Natural killer cell (primary cell): ENCODE measurements around the gene PIP5K1B. TPM values are rescaled to one million over a fixed set of nuclear protein-coding genes. Genes with fewer than 3 reads are reported as not detected.

ENCODE experiments used
- ATAC-seq, 3 donors: fragments of 150-1000 bp in 2 of 3; fragments of 200-7000 bp in 1 of 3; cut with Tn5 transposase; 1 replicate in 1 of 3; 2 replicates in 2 of 3; pipeline ENCODE4 v1.10.0; 2021; ENCODE audit warnings: mild to moderate bottlenecking in 2 of 3, moderate library complexity in 2 of 3
- DNase-seq, 2 donors: peaks; one replicate each; pipeline versions ENCODE4 v3.0.0 to v3.0.0-alpha.2; 2013 to 2021; ENCODE audit warnings: mixed read lengths in 1 of 2
- H3K27ac ChIP-seq: one replicate; pipeline ENCODE4 v1.5.1; 2013; ENCODE audit warnings: mild to moderate bottlenecking, low read length
- H3K27me3 ChIP-seq: one replicate; pipeline ENCODE4 v1.6.1; 2013; ENCODE audit warnings: low read length; ENCODE audit not compliant: control insufficient read depth, insufficient read depth
- H3K36me3 ChIP-seq: one replicate; pipeline ENCODE4 v1.6.1; 2013; ENCODE audit warnings: low read length; ENCODE audit not compliant: control insufficient read depth, insufficient read depth
- H3K4me1 ChIP-seq: one replicate; pipeline ENCODE4 v1.6.1; 2013; ENCODE audit warnings: low read length; ENCODE audit not compliant: control insufficient read depth, insufficient read depth
- H3K4me3 ChIP-seq: one replicate; pipeline ENCODE4 v1.5.1; 2013; ENCODE audit warnings: low read length
- H3K9me3 ChIP-seq: one replicate; pipeline ENCODE4 v1.6.1; 2013; ENCODE audit warnings: low read length; ENCODE audit not compliant: control insufficient read depth, insufficient read depth
- H3K27ac Mint-ChIP-seq, 2 donors: one replicate each; pipeline ENCODE4 v1.8.0; 2022; ENCODE audit warnings: mild to moderate bottlenecking in 2 of 2, mixed read lengths in 2 of 2, moderate library complexity in 1 of 2
- H3K27me3 Mint-ChIP-seq, 2 donors: one replicate each; pipeline ENCODE4 v1.8.0; 2022; ENCODE audit warnings: low read depth in 2 of 2, mixed read lengths in 2 of 2
- H3K36me3 Mint-ChIP-seq: one replicate; pipeline ENCODE4 v1.8.0; 2022; ENCODE audit warnings: mixed read lengths
- H3K4me1 Mint-ChIP-seq, 2 donors: one replicate each; pipeline ENCODE4 v1.8.0; 2022; ENCODE audit warnings: mixed read lengths in 2 of 2
- H3K4me3 Mint-ChIP-seq: one replicate; pipeline ENCODE4 v1.8.0; 2022; ENCODE audit warnings: mild to moderate bottlenecking, moderate library complexity, mixed read lengths
- H3K9me3 Mint-ChIP-seq, 2 donors: one replicate each; pipeline ENCODE4 v1.8.0; 2022; ENCODE audit warnings: mixed read lengths in 2 of 2
- CTCF ChIP-seq: fragments of 200-600 bp; IDR thresholded peaks from one replicate; pipeline ENCODE4 v1.8.0; 2022; ENCODE audit warnings: antibody characterized with exemption
- WGBS: methylation state at CpG from one replicate; pipeline ENCODE4 v1.1.7; 2013; ENCODE audit warnings: missing lambda C conversion rate; ENCODE audit not compliant: insufficient coverage; 5-methylcytosine and 5-hydroxymethylcytosine counted together
- intact Hi-C: fragments of 100-400 bp; cut with micrococcal nuclease; formaldehyde crosslinking; loops from one replicate; pipeline ENCODE4 v1.14.2; 2022
- total RNA-seq, 4 donors: library from RNA; stranded (reverse); fragments of 120-200 nt in 1 of 4; gene quantifications; one replicate each; pipeline versions ENCODE4 v1.2.3 to v1.2.4, GENCODE V29; 2013 to 2022

PIP5K1B gene
- total RNA-seq, 3 donors from 2014 or later (not counting 1 experiment from before 2014, with no cell fraction given), result 0.73 to 3.4 (median 1.3) TPM

- Mint-ChIP-seq H3K4me3 (no peak overlapping the region), H3K9me3 (no peaks in the 10 kb centered on the region), H3K4me1 (no peaks in the 10 kb centered on the region), H3K27ac (no peak overlapping the region), H3K36me3 (no peaks in the 10 kb centered on the region), H3K27me3 (peaks cover 13 to 35% of the 10 kb centered on the region in 2 donors)
- no peak overlapping the region for H3K4me3 ChIP-seq
- no peaks in the 10 kb centered on the region for H3K4me1 ChIP-seq
- no peak overlapping the region for H3K27ac ChIP-seq
- no peaks in the 10 kb centered on the region for H3K36me3 ChIP-seq
- ATAC-seq (no peak), DNase-seq (no peak)
- no peaks in the 10 kb centered on the region for H3K9me3 ChIP-seq
- peaks cover 2% of the 10 kb centered on the region for H3K27me3 ChIP-seq
- 98% methylated on average over 3 of the region's 3 CpGs for WGBS
- intact Hi-C loops, result no loop called here
- no peak for TF ChIP-seq CTCF
Measured at GRCh38 chr9:68685213-68685612, 19.8 kb upstream of the PIP5K1B start.

GRCh38 chr9:68685770-68686169 lies 19.3 kb upstream of the PIP5K1B start:
- Histone ChIP-seq H3K36me3 (no peaks in the 10 kb centered on the region), H3K27me3 (peaks cover 2% of the 10 kb centered on the region)
- peak in 1 of 3 donors; percentile 52 for ATAC-seq

GRCh38 chr9:68690088-68690487 lies 15.0 kb upstream of the PIP5K1B start:
- H3K4me1 ChIP-seq, result no peaks in the 10 kb centered on the region
- no peak for ATAC-seq
- no peaks in the 10 kb centered on the region for H3K9me3 ChIP-seq
- intact Hi-C loops, result no loop called here
- no peak overlapping the region for H3K4me3 ChIP-seq
- peaks cover 8 to 60% of the 10 kb centered on the region in 2 donors for H3K27me3 Mint-ChIP-seq
- DNase-seq, result no peak
- H3K27ac ChIP-seq, result no peak overlapping the region
- 86% methylated on average over 6 of the region's 6 CpGs for WGBS
- H3K4me3 Mint-ChIP-seq, result no peak overlapping the region
- H3K36me3 Mint-ChIP-seq, result no peaks in the 10 kb centered on the region
- peaks cover 2% of the 10 kb centered on the region for H3K27me3 ChIP-seq
- no peak overlapping the region for H3K27ac Mint-ChIP-seq
- no peaks in the 10 kb centered on the region for H3K36me3 ChIP-seq
- H3K9me3 Mint-ChIP-seq, result no peaks in the 10 kb centered on the region
- no peak for TF ChIP-seq CTCF
- H3K4me1 Mint-ChIP-seq, result no peaks in the 10 kb centered on the region

More at GRCh38 chr9:68685770-68686169, 19.3 kb upstream of the PIP5K1B start:
- Histone ChIP-seq H3K4me1 (no peaks in the 10 kb centered on the region), H3K27ac (no peak overlapping the region), H3K4me3 (no peak overlapping the region), H3K9me3 (no peaks in the 10 kb centered on the region)
- Mint-ChIP-seq H3K27ac (no peak overlapping the region), H3K4me1 (no peaks in the 10 kb centered on the region), H3K27me3 (peaks cover 13 to 35% of the 10 kb centered on the region in 2 donors), H3K9me3 (no peaks in the 10 kb centered on the region), H3K36me3 (no peaks in the 10 kb centered on the region), H3K4me3 (no peak overlapping the region)
- TF ChIP-seq CTCF, result no peak
- 23% methylated on average over 2 of the region's 3 CpGs for WGBS
- intact Hi-C loops, result no loop called here
- DNase-seq, result no peak

GRCh38 chr9:68692519-68692918 lies 12.5 kb upstream of the PIP5K1B start:
- H3K9me3 ChIP-seq, result no peaks in the 10 kb centered on the region
- Mint-ChIP-seq H3K27ac (no peak overlapping the region), H3K4me1 (no peaks in the 10 kb centered on the region), H3K27me3 (peaks cover 14 to 74% of the 10 kb centered on the region in 2 donors), H3K36me3 (no peaks in the 10 kb centered on the region), H3K4me3 (no peak overlapping the region), H3K9me3 (no peaks in the 10 kb centered on the region)
- no peaks in the 10 kb centered on the region for H3K27me3 ChIP-seq
- H3K36me3 ChIP-seq, result no peaks in the 10 kb centered on the region
- ATAC-seq (no peak), DNase-seq (no peak)
- H3K27ac ChIP-seq, result no peak overlapping the region
- intact Hi-C loops, result no loop called here
- H3K4me1 ChIP-seq, result no peaks in the 10 kb centered on the region
- TF ChIP-seq CTCF, result no peak
- 79% methylated on average over 6 of the region's 8 CpGs for WGBS
- no peak overlapping the region for H3K4me3 ChIP-seq
